ENCODE measurements around the gene PARN.
"Not testable (repeated sequence)": the region's sequence is repeated elsewhere in the genome, so short reads cannot be mapped to it uniquely, and the experiment has no call there.

The PARN gene

GRCh38 chr16:14437426-14437825, 192.6 kb downstream of the PARN start:
- no peak for DNase-seq (ENCODE audit: low spot score)

DNA sequence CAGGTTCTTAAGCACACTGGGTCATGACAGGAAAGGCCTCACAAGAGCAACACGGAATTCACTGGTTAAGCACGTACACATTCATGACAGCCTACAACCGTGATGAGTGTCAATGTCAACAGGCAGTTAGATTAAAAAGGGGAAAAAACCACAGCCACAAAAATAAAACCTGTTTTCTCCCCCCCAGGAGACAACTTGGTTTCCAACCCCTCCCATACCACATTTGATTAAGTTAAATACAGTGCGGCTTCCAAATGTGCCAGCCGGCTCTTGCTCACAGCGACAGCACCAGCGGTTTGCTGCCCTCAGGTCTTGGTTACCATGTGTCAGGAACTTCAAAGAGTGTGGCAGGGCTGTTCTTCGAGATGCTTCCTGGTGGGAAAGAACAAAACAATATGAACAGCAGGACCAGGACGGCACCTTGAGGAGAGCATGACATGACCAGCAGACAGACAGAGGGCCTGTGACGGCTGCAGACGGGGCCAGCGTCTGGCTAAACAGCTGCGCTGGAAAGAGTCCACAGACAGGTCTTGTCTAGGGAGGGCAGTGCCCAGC, 193.6 kb downstream of the PARN start:
- no peak for DNase-seq (ENCODE audit: low spot score)

GRCh38 chr16:14434860-14435259, 195.2 kb downstream of the PARN start:
- no peak for DNase-seq (ENCODE audit: low spot score)

GRCh38 chr16:14428971-14429637, 201.0 kb downstream of the PARN start:
- not testable (repeated sequence) for DNase-seq (ENCODE audit: low spot score)

- DNase-seq (ENCODE audit: low spot score): no peak
Observed at GRCh38 chr16:14428043-14428442, 202.0 kb downstream of the PARN start.

- peak; percentile 19 for DNase-seq (ENCODE audit: low spot score)
Observed at GRCh38 chr16:14427371-14427948, 202.6 kb downstream of the PARN start.

DNA sequence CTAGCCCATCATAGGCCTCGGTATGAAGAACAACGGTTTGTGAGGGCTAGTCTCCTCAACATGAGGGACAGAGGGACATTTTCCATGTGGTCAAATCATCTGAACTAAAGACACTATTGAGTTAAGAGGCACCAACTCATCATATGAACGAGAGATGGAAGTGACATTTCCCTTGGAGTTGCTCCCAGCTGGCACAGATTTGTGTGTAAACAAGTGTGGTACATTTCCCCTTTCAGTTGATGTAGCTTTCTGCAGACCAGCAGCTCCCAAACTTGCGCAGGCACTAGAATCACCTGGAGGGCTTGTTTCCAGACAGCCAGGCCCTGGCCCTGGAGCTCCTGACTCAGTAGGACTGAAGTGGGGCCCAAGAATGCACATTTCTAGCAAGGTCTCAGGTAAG, 205.5 kb downstream of the PARN start:
- DNase-seq (ENCODE audit: low spot score): no peak

GRCh38 chr16:14423344-14423743, 206.7 kb downstream of the PARN start:
- DNase-seq (ENCODE audit: low spot score): no peak

- no peak for DNase-seq (ENCODE audit: low spot score)
Observed at GRCh38 chr16:14420721-14421488, 209.2 kb downstream of the PARN start.

GRCh38 chr16:14420243-14420642, 209.8 kb downstream of the PARN start:
- not testable (repeated sequence) for DNase-seq (ENCODE audit: low spot score)

- DNase-seq (ENCODE audit: low spot score): no peak
Observed at GRCh38 chr16:14419817-14420216, 210.2 kb downstream of the PARN start.

GRCh38 chr16:14418795-14419225, 211.2 kb downstream of the PARN start:
- no peak for DNase-seq (ENCODE audit: low spot score)

DNA sequence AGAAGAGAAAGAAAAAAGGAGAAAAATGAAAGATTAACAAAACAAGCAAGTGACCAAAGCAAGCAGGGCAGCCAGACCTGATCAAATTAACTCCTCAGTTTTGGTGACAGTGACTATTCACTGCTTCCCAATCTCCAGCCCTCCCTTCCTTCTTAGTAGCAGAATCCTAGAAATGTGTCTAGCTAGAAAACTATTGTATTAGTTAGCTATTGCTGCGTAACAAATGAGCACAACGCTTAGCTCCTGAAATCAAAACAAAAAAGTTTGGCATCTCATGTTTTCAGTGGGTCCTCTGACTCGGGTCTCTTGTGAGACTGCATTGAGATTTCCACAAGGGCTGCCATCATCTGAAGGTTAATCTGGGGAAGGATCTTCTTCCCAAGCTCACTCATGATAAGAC, 213.9 kb downstream of the PARN start:
- DNase-seq (ENCODE audit: low spot score): no peak

- DNase-seq (ENCODE audit: low spot score): no peak
Observed at GRCh38 chr16:14415291-14415690, 214.8 kb downstream of the PARN start.

GRCh38 chr16:14409563-14409962, 220.5 kb downstream of the PARN start:
- peak; percentile 29 for DNase-seq (ENCODE audit: low spot score)

- DNase-seq (ENCODE audit: low spot score): no peak
Observed at GRCh38 chr16:14407786-14408399, 222.2 kb downstream of the PARN start.

DNA sequence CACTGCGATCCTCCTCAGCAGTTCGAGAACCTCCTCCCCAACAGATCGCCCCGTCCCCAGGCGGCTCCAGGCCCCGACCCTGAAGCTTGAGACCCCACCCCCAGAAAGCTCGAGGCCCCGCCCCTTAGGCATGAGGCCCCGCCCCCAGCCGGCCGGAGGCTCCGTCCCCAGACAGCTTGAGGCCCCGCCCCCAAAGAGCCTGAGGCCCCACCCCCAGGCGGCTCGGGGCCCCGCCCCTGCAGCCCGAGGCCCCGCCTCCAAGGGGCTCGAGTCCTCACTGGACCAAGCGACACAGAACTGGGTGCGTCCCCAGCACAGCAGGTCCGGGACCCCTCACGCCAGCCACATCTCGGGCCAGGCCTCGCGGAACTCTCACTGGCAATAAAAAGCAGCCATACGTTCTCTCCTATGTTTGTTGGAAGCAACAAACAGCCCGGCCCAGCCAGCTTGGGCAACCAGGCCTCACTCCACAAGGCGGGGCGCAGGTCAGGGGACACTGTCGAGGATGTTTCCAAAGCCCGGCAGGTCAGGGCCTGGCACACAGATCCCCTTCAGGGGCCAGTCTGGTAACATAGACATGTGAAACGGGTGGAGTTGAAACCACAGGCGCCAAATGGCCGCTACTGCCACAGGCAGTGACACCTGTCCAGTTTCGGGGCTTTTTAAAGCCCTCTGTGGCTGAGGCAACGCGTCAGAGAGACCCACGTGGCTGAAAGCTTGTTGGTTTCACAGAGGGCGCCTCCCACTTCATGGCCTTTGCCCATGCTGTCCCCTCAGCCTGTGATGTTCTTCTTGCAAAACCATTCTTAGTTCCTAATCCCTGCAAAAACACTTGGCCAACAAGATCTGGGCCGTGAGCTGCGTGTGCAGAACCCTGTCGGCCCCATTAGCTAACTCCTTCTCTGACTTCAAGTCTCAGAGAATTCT, 224.2 kb downstream of the PARN start:
- peak; percentile 32 for DNase-seq (ENCODE audit: low spot score)

DNA sequence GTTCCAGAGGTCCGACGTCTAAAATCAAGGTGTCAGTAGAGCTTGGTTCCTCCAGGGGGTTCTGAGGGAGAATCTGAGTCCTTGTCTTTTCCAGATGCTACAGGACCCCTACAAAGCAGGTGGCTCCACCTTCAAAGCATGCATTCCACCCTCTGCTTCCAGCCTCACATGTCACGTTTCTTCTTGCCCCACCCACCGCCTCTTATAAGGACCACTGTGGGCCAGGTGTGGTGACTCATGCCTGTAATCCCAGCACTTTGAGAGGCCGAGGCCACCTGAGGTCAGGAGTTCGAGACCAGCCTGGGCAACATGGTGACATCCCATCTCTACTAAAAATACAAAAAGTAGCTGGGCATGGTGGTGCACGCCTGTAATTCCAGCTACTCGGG, 227.1 kb downstream of the PARN start:
- DNase-seq (ENCODE audit: low spot score): not testable (repeated sequence)

- DNase-seq (ENCODE audit: low spot score): not testable (repeated sequence)
Observed at GRCh38 chr16:14402114-14403000, 227.7 kb downstream of the PARN start.

DNA sequence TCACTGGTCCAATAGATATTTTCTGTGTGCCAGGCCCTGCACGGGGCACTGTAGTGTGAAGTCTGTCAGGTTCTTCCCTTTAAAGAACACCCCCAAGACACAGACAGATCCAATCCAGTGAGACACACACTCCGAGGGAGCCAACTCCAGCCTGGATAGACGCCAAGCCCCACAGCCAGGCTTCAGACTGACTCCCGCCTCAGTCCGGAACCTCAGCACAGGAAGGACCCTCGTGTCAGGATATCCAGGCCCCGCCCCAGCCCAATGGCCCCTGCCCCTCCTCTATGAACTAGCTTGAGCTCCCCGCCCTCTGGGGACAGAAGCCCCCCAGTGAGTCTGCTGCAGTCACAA, 228.4 kb downstream of the PARN start:
- not testable (repeated sequence) for DNase-seq (ENCODE audit: low spot score)
